GM19099 (cell line): ENCODE measurements around the gene B3GNT3.

Experiments used
- POLR2A ChIP-seq: IDR thresholded peaks from 3 replicates; pipeline ENCODE4 v1.6.1; 2011; ENCODE audit warnings: low read depth; ENCODE audit not compliant: insufficient read length; ENCODE audit errors: extremely low read depth

Gene B3GNT3

GRCh38 chr19:17807731-17808316 is 12.9 kb downstream of the B3GNT3 start:
- no peak for TF ChIP-seq POLR2A

DNA sequence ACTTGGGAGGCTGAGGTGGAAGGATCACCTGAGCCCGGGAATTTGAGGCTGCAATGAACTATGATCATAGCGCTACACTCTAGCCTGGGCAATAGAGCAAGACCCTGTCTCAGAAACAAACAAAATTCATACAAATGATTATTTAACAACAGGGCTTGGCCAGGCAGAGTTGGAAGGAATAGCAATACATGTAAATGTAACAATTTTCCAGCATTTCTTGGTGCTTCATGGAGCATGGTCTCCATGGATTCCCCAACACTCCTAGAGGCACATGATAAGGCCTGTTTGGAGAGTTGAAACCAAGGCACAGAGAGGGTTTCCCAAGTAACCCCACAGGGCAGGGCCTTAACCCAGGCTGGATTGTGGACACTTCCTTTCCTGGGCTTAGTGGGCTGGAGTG is 16.2 kb downstream of the B3GNT3 start:
- no peak for TF ChIP-seq POLR2A

GRCh38 chr19:17811681-17812080 is 16.7 kb downstream of the B3GNT3 start:
- TF ChIP-seq POLR2A = no peak

GRCh38 chr19:17812099-17812498 is 17.2 kb downstream of the B3GNT3 start:
- TF ChIP-seq POLR2A = no peak

GRCh38 chr19:17817668-17818363 is 22.9 kb downstream of the B3GNT3 start:
- TF ChIP-seq POLR2A = no peak

DNA sequence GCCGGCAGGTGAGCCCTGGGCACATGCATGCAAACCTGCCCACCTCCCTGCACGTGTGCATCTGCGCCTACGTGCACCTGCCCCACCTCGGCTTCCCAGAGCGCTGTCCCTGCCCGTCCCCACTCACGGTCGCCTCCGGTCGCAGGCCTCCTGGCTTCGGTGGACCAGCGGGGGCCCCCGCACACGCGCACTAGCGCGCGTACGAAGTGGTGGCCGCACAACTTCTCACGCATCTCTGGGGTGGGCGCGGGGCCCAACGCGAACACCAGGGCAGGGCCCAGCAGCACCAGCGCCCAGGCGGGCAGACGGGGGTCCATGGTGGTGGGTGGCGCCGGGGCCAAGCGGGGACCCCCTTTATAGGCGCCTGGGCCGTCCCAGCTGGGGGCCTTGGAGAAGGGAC is 26.3 kb downstream of the B3GNT3 start, which contains the start of gene INSL3:
TSS of gene INSL3 (minus strand) at position 330 of the 400 bp plus-strand sequence. CDS start at position 317, 13 bp downstream.
- TF ChIP-seq POLR2A = no peak

DNA sequence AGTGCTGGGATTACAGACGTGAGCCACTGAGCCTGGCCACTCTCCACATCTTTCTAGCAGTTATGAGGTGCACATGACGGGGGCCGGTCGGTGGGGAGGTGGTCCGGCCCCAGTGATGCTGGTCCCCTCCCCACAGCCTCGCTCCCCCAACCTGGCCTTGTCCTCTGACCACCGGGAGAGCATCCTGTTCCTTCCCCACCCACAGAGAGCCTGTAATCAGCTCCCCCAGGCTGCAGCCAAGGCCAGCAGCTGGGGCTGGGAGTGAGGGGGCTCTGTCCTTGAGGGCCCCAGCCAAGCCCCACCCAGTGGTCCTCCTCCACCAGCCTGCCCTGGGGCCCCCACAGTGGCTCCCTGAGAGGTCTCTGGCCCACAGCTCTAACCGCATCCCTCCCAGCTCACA is 29.4 kb downstream of the B3GNT3 start:
- no peak for TF ChIP-seq POLR2A

- TF ChIP-seq POLR2A = no peak
Measured at GRCh38 chr19:17826508-17827056, 31.6 kb downstream of the B3GNT3 start.

- no peak for TF ChIP-seq POLR2A
Measured at GRCh38 chr19:17829855-17830566, 35.1 kb downstream of the B3GNT3 start.

DNA sequence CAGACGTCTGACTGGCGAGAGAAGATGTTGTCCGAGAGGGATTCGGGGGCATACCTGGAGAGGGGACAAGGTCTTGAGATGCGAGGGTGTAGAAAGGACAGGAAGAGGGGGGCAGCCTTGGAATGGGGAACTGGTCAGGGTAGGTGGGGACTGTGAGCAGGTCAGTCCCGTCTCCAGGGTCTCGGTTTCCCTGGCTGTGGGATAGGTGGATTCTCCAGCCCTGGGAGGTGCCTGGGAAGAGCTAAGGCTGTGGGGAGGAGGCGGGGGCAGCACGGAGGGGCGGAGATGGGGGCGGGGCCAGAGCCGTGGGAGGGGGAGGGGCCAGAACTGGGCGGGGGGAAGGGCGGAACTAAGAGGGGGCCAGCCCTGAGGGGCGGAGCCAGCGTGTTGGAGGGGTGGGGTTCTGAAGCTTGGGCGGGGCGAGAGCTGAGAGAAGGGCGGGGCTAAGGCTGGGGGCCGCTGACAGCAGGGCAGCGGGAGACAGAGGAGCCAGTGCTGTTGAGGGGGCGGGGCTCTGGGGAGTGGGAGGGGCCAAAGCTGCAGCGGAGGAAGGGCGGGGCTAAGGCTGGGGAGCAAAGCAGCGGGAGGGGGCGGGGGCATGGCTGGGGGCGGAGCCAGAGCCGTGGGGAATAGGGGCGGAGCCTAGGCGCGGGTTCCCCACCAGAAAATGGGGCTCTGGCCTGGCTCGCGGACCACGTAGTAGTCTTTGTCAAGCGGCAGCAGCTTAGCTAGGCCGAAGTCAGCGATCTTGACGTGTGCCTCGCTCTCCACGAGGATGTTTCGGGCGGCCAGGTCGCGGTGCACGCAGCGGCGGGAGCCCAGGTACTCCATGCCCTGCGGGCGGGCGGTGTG is 35.9 kb downstream of the B3GNT3 start:
- no peak for TF ChIP-seq POLR2A

- TF ChIP-seq POLR2A = no peak
Measured at GRCh38 chr19:17831419-17831888, 36.5 kb downstream of the B3GNT3 start.

- no peak for TF ChIP-seq POLR2A
Measured at GRCh38 chr19:17832443-17833208, 37.7 kb downstream of the B3GNT3 start.

DNA sequence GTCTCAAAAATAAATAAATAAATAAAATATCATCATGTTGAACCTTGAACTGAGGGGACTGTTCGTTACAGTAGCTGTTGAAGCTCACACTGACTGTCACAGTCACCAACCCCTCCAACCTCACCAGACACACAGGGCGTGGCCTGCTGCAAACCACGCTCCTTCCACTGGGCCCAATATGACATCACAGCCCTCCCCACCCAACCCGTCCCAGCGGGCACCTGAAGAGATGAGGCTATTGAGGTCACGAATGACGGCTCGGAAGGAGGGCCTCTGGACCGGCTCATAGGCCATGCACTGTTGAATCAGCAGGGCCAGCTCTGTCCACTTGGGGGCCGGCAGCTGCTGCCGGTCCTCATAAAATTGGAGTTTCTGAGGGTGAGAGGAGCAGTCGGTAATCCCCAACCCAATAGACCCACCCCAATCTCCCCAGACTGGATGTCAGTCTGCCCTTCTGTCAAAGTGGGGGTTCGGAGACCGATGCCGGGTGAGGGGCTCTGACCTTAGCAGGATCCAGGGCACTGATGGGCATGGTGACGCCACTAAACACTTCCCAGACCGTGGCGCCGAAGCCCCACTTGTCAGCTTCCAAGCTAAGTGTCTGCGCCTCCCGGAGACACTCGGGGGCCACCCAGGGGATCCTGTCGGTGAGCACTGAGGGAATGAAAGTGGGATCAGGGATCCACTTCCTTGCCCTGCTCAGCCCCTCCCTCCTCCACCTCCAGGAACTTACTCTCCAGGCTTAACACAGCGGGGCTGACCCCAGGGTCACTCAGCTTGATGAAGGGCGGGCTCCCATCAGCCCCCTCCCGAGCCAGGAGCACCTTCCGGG is 39.6 kb downstream of the B3GNT3 start:
- TF ChIP-seq POLR2A = no peak
